Measurements from ENCODE around the gene ARAP1.

The ARAP1 gene

GRCh38 chr11:72781063-72781312, 28.8 kb upstream of the ARAP1 start:
- CTCF ChIA-PET, result interaction anchor here (1.1 to 2.5 kb wide), 3 partner anchors 8 to 32 kb away, joined by 4 to 8 read pairs (median 5); no protein-coding TSS in a partner anchor
- peak overlapping the region; percentile 53 for H3K4me3 ChIP-seq (ENCODE audit: low read depth, low read length)
- DNase-seq (ENCODE audit: low read depth, low spot score), result no peak
- POLR2A ChIA-PET, result no interaction called here
- TF ChIP-seq, protein P1, sequence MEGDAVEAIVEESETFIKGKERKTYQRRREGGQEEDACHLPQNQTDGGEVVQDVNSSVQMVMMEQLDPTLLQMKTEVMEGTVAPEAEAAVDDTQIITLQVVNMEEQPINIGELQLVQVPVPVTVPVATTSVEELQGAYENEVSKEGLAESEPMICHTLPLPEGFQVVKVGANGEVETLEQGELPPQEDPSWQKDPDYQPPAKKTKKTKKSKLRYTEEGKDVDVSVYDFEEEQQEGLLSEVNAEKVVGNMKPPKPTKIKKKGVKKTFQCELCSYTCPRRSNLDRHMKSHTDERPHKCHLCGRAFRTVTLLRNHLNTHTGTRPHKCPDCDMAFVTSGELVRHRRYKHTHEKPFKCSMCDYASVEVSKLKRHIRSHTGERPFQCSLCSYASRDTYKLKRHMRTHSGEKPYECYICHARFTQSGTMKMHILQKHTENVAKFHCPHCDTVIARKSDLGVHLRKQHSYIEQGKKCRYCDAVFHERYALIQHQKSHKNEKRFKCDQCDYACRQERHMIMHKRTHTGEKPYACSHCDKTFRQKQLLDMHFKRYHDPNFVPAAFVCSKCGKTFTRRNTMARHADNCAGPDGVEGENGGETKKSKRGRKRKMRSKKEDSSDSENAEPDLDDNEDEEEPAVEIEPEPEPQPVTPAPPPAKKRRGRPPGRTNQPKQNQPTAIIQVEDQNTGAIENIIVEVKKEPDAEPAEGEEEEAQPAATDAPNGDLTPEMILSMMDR (IDR thresholded peaks at IDR 0.05; ENCODE audit: insufficient read depth, low read length, missing control alignments), result no peak

- no peak for DNase-seq (ENCODE audit: low read depth, low spot score)
- ChIA-PET POLR2A (no interaction called here), CTCF (interaction anchor here (1.1 to 2.5 kb wide), 4 partner anchors 7 to 33 kb away, joined by 4 to 10 read pairs (median 6); no protein-coding TSS in a partner anchor)
- peak overlapping the region; percentile 53 for H3K4me3 ChIP-seq (ENCODE audit: low read depth, low read length)
- TF ChIP-seq, protein P1 (IDR thresholded peaks at IDR 0.05; ENCODE audit: insufficient read depth, low read length, missing control alignments), result no peak
These were observed 28.3 kb upstream of the ARAP1 start for GRCh38 chr11:72780296-72781062.

- no peak for DNase-seq (ENCODE audit: low read depth, low spot score)
- POLR2A ChIA-PET, result no interaction called here
- TF ChIP-seq, protein P1 (IDR thresholded peaks at IDR 0.05; ENCODE audit: insufficient read depth, low read length, missing control alignments), result no peak
These were observed 27.4 kb upstream of the ARAP1 start for GRCh38 chr11:72779495-72780128.

DNA sequence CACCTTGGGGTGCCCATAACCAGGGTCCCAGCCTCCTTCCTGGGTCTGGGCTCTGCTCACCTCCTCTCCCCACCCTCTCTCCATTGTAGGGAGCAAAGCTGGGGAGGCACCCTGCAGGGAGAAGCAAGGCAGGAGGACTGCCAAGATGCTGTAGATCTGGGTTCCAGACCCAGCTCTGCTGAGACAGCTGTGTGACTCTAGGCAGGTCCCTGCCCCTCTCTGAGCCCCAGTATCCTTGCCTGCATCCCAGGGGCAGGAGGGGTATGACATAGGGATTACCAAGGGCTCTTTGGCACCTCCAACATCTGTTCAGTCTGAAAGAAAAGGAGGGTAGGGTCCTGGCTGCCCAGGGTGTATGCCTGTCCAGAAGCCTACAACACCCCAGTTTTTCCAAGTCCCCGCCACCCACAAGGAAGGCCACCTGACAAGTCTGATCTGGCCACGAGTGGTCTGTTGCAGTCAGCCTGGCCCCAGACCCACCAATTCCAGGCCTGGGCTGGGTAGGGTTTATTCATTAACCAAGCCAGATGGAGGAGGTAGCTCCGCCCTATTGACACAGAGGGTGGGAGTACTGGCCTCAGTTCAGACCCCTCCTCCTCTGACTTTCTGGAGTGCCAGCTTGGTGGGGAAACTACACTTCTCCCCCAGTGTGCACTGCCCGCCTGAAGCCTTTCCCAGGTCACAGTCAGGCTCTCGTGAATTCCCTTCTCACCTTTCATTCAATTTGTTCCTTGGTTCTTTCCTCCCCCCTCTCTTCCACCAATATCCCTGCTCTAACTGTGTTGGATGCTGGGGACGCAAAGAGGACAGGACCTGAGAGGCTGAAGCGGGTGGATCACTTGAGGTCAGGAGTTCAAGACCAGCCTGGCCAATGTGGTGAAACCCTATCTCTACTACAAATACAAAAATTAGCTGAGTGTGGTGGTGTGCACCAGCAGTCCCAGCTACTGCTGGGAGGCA, 26.6 kb upstream of the ARAP1 start:
- ChIA-PET POLR2A (no interaction called here), CTCF (interaction anchor here (1.4 to 2.2 kb wide), 3 partner anchors 14 to 55 kb away, joined by 3 to 10 read pairs (median 3); no protein-coding TSS in a partner anchor)
- TF ChIP-seq, protein P1 (IDR thresholded peaks at IDR 0.05; ENCODE audit: insufficient read depth, low read length, missing control alignments), result no peak
- no peak for DNase-seq (ENCODE audit: low read depth, low spot score)
- no peak overlapping the region for H3K4me3 ChIP-seq (ENCODE audit: low read depth, low read length)

More at GRCh38 chr11:72779495-72780128, 27.4 kb upstream of the ARAP1 start:
- CTCF ChIA-PET, result interaction anchor here (1.4 to 2.2 kb wide), 2 partner anchors 13 to 34 kb away, joined by 3 to 10 read pairs; no protein-coding TSS in a partner anchor
- no peak overlapping the region for H3K4me3 ChIP-seq (ENCODE audit: low read depth, low read length)

GRCh38 chr11:72777755-72778278, 25.6 kb upstream of the ARAP1 start:
- DNase-seq (ENCODE audit: low read depth, low spot score), result no peak
- no peak overlapping the region for H3K4me3 ChIP-seq (ENCODE audit: low read depth, low read length)
- POLR2A ChIA-PET, result no interaction called here
- TF ChIP-seq, protein P1 (IDR thresholded peaks at IDR 0.05; ENCODE audit: insufficient read depth, low read length, missing control alignments), result no peak
- CTCF ChIA-PET, result interaction anchor here (1.5 to 2.2 kb wide), 2 partner anchors 15 to 54 kb away, joined by 3 to 10 read pairs; no protein-coding TSS in a partner anchor

All from AG04449 (cell line).